ENCODE data around the gene GJB3.

DNA sequence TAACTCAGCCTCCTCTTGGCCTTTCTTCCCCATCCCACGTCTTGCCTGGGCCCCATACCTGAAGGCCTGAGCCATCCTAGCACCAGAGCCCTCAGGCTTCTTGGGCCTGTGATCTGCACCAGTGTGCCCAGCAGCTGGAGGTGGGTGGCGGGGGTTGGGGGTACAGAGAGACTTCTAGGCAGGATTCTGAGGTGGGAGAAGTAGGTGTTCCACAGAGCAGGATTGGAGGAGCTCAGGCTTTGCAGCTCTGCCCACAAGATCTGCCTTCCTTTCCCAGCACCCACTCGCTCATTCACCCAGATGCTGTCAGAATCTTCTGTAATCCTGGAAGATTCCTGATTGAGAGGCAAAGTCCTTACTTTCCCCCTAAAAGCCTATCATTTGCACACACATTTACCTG lies 36.2 kb upstream of the GJB3 start:
- TF ChIP-seq EZH2 (IDR thresholded peaks at IDR 0.05) (no peak), POLR2AphosphoS5 (IDR thresholded peaks at IDR 0.05; ENCODE audit: borderline replicate concordance, low read depth, low read length) (no peak), FOXP2 (optimal IDR thresholded peaks at IDR 0.05; ENCODE audit: control extremely low read depth, extremely low read length, insufficient read depth) (no peak)

Measured in SK-N-MC (cell line).